Cardiac septum (tissue), 1 donor: ENCODE data around the gene GPR61. TPM values are rescaled to one million over a fixed set of nuclear protein-coding genes. Genes with fewer than 3 reads are reported as not detected.

ENCODE experiments used
- DNase-seq: peaks from one replicate; pipeline ENCODE4 v3.0.0-alpha.2; 2020; ENCODE audit warnings: low spot score
- intact Hi-C: fragments of 100-400 bp; cut with DNase I; formaldehyde crosslinking; loops from one replicate; pipeline ENCODE4 v1.14.0; 2022
- total RNA-seq: library from RNA; stranded (reverse); fragmentation: NEBNext Ultra II Directional; extraction: Animal tissue kit (Norgen Biotek cat#: 25700); gene quantifications from one replicate; pipeline ENCODE4 v1.2.1, GENCODE V29; 2021
- donor health status: DM: no; HTN: no; CAD: no.

Gene GPR61
- total RNA-seq, 1 donor from 2014 or later, result 0.13 TPM

GRCh38 chr1:109508001-109508872 is 31.4 kb upstream of the GPR61 start:
- intact Hi-C loops, result no loop called here
- no peak for DNase-seq

- no peak for DNase-seq
These were observed 30.8 kb upstream of the GPR61 start for GRCh38 chr1:109508873-109509175.

GRCh38 chr1:109509176-109510134 is 30.2 kb upstream of the GPR61 start, which contains the start of gene AMIGO1:
TSS of gene AMIGO1 (minus strand) at chr1:109509727. CDS start at chr1:109508912, 815 bp downstream.
- intact Hi-C loops, result no loop called here
- no peak for DNase-seq

More at GRCh38 chr1:109508873-109509175, 30.8 kb upstream of the GPR61 start:
- intact Hi-C loops, result no loop called here

- no peak for DNase-seq
These were observed 26.5 kb upstream of the GPR61 start for GRCh38 chr1:109513110-109513710.

GRCh38 chr1:109514846-109515245 is 24.8 kb upstream of the GPR61 start:
- intact Hi-C loops, result no loop called here
- no peak for DNase-seq

More at GRCh38 chr1:109513110-109513710, 26.5 kb upstream of the GPR61 start:
- intact Hi-C loops, result no loop called here

- DNase-seq, result no peak
- intact Hi-C loops, result no loop called here
These were observed 22.8 kb upstream of the GPR61 start for GRCh38 chr1:109516872-109517271.

- intact Hi-C loops, result no loop called here
- DNase-seq, result no peak
These were observed 22.3 kb upstream of the GPR61 start for GRCh38 chr1:109517337-109517736.

GRCh38 chr1:109521002-109521951 is 18.4 kb upstream of the GPR61 start:
- intact Hi-C loops, result no loop called here
- no peak for DNase-seq

- DNase-seq, result no peak
- intact Hi-C loops, result no loop called here
These were observed 17.6 kb upstream of the GPR61 start for GRCh38 chr1:109522026-109522425.

GRCh38 chr1:109523706-109524105 is 16.0 kb upstream of the GPR61 start:
- intact Hi-C loops, result no loop called here
- DNase-seq, result no peak

- no peak for DNase-seq
- intact Hi-C loops, result no loop called here
These were observed 12.4 kb upstream of the GPR61 start for GRCh38 chr1:109527098-109527811.

GRCh38 chr1:109527846-109528695 is 11.6 kb upstream of the GPR61 start:
- peak; percentile 63 for DNase-seq
- intact Hi-C loops, result no loop called here

GRCh38 chr1:109528712-109529111 is 11.0 kb upstream of the GPR61 start:
- intact Hi-C loops, result no loop called here
- DNase-seq, result peak; percentile 49

GRCh38 chr1:109529881-109530456 is 9.7 kb upstream of the GPR61 start:
- DNase-seq, result peak; percentile 69
- intact Hi-C loops, result loop anchor here (5.0 kb wide), 4 partner anchors 103 to 268 kb away; partner anchors contain the start of genes PSMA5 and PSRC1

GRCh38 chr1:109530457-109531087 is 9.1 kb upstream of the GPR61 start:
- DNase-seq, result no peak
- intact Hi-C loops, result loop anchor here (5.0 kb wide), 4 partner anchors 103 to 268 kb away; partner anchors contain the start of genes PSMA5 and PSRC1

- intact Hi-C loops, result loop anchor here (5.0 kb wide), 4 partner anchors 104 to 269 kb away; partner anchors contain the start of genes PSMA5 and PSRC1
These were observed 8.3 kb upstream of the GPR61 start for GRCh38 chr1:109531380-109531779.

More at GRCh38 chr1:109531380-109531779, 8.3 kb upstream of the GPR61 start:
- DNase-seq, result peak; percentile 54
